ENCODE measurements around the gene EDRF1. TPM values are rescaled to one million over a fixed set of nuclear protein-coding genes. Genes with fewer than 3 reads are reported as not detected.

The EDRF1 gene
- total and polyA plus RNA-seq, 10 of the 15 experiments (the other 5 are each of a cell fraction or from before 2014, with no cell fraction given) = 16.8 to 99.7 (median 42.9) TPM

GRCh38 chr10:125700355-125700911 lies 19.1 kb upstream of the EDRF1 start:
- no TSS peak for BruUV-seq (replicated peaks)
- intact Hi-C loops (cut with micrococcal nuclease; ENCODE audit: unreplicated experiment) = no loop called here
- H4K20me1 ChIP-seq (ENCODE audit: control insufficient read depth, insufficient read depth) = no peaks in the 10 kb centered on the region
- H3K4me1 ChIP-seq (ENCODE audit: control insufficient read depth, insufficient read depth, low read length) = no peaks in the 10 kb centered on the region
- in situ Hi-C loops (cut with MboI) = loop anchor here (10.0 kb wide), 1 partner anchor 344 kb away; no protein-coding TSS in a partner anchor
- H3K27me3 ChIP-seq (replicated peaks in 1 of 2; ENCODE audit: control insufficient read depth in 2 of 2, insufficient read depth in 2 of 2, low read length in 1 of 2) = no peaks in the 10 kb centered on the region
- no peak overlapping the region for H3K4me2 ChIP-seq (ENCODE audit: control insufficient read depth, insufficient read depth)
- SMC1A ChIA-PET (ENCODE audit: uncharacterized antibody, unreplicated experiment) = interaction anchor here (0.9 kb wide), 1 partner anchor 11 kb away, joined by 3 read pairs; no protein-coding TSS in a partner anchor
- POLR2A ChIA-PET = interaction anchor here (0.5 kb wide), 1 partner anchor 12 kb away, joined by 3 read pairs; no protein-coding TSS in a partner anchor
- DNase-seq (ENCODE audit: low read depth, low spot score) (no peak), FAIRE-seq (no peak), ATAC-seq (no peak)
- no peaks in the 10 kb centered on the region for H3K36me3 ChIP-seq (ENCODE audit: control insufficient read depth in 2 of 2, insufficient read depth in 2 of 2, low read length in 1 of 2)
- CTCF ChIA-PET = interaction anchor here (1.1 kb wide), 1 partner anchor 652 kb away, joined by 3 read pairs; no protein-coding TSS in a partner anchor
- RAD21 ChIA-PET (ENCODE audit: unreplicated experiment) = no interaction called here
- no peak overlapping the region for H3K4me3 ChIP-seq
- no peak overlapping the region for H3K9ac ChIP-seq (ENCODE audit: control insufficient read depth, insufficient read depth, low read length)
- WGBS (ENCODE audit: insufficient coverage, insufficient replicate concordance, low lambda C conversion rate, missing lambda C conversion rate) = 34% methylated on average over 3 of the region's 3 CpGs
- no peak overlapping the region for H3K27ac ChIP-seq (ENCODE audit: control insufficient read depth, insufficient read depth)
- no peaks in the 10 kb centered on the region for H3K9me3 ChIP-seq (replicated peaks; ENCODE audit: control insufficient read depth, insufficient read depth, low read length)
- H2AFZ ChIP-seq (ENCODE audit: control insufficient read depth, low read depth, low read length) = no peak overlapping the region
- no peaks in the 10 kb centered on the region for H3K79me2 ChIP-seq (ENCODE audit: control insufficient read depth, insufficient read depth, low read length)
- TF ChIP-seq TARDBP (IDR thresholded peaks at IDR 0.05; ENCODE audit: borderline replicate concordance) (no peak), SREBF1 (IDR thresholded peaks at IDR 0.05; ENCODE audit: low read length) (no peak), EGR1 (IDR thresholded peaks at IDR 0.05; ENCODE audit: borderline replicate concordance in 1 of 2, low read depth in 2 of 2, low read length in 2 of 2) (no peak), CHD2 (IDR thresholded peaks at IDR 0.05; ENCODE audit: borderline replicate concordance, low read depth, low read length) (no peak), CREM (IDR thresholded peaks at IDR 0.05; ENCODE audit: low read depth) (no peak), MXI1 (IDR thresholded peaks at IDR 0.05; ENCODE audit: low read depth, low read length) (no peak), MYC (IDR thresholded peaks at IDR 0.05; ENCODE audit: insufficient read depth, insufficient read length, insufficient replicate concordance, low read length, severe bottlenecking) (no peak), E2F4 (IDR thresholded peaks at IDR 0.05; ENCODE audit: low read depth, low read length) (no peak), SP1 (IDR thresholded peaks at IDR 0.05; ENCODE audit: low read depth, low read length) (no peak)

Data from GM12878 (cell line).